Skin epidermis (tissue), 12 donors: ENCODE results near the gene MRGPRX4.
"Not testable (repeated sequence)": the region's sequence is repeated elsewhere in the genome, so short reads cannot be mapped to it uniquely, and the experiment has no call there.

ENCODE experiments used
- H3K27ac ChIP-seq, 21 experiments: fragments of 200-600 bp; sonication (generic) in 11 of 21; one replicate each; pipeline ENCODE4 v1.5.0; 2020; ENCODE audit warnings: mild to moderate bottlenecking in 3 of 21, inconsistent platforms in 2 of 21, moderate library complexity in 2 of 21
- H3K4me3 ChIP-seq, 7 experiments: fragments of 200-600 bp; sonication (generic) in 2 of 7; one replicate each; pipeline ENCODE4 v1.5.0; 2020; ENCODE audit warnings: inconsistent platforms in 2 of 7, mild to moderate bottlenecking in 2 of 7, moderate library complexity in 1 of 7

MRGPRX4 gene

GRCh38 chr11:18172666-18173065, at the start of gene MRGPRX4:
Gene MRGPRX4, plus strand, starts transcription at chr11:18172837. Its CDS starts 420 bp downstream, at chr11:18173257.
- Histone ChIP-seq H3K27ac (no peak within 1 kb of the TSS), H3K4me3 (no peak within 1 kb of the TSS)

- not testable (repeated sequence) for H3K4me3 ChIP-seq, H3K27ac ChIP-seq
Observed at GRCh38 chr11:18131115-18131514, 41.5 kb upstream of the MRGPRX4 start.

- no peak within 1 kb of the TSS for H3K27ac ChIP-seq
- H3K4me3 ChIP-seq: no peak within 1 kb of the TSS
Observed at GRCh38 chr11:18132341-18132740, 40.3 kb upstream of the MRGPRX4 start, which contains the start of gene MRGPRX3. Gene MRGPRX3, plus strand, starts transcription at chr11:18132571. Its CDS starts 4,632 bp downstream, at chr11:18137203.

GRCh38 chr11:18135308-18135707, 37.3 kb upstream of the MRGPRX4 start:
- Histone ChIP-seq H3K4me3 (no peak overlapping the region), H3K27ac (no peak overlapping the region)

GRCh38 chr11:18137186-18137800, 35.3 kb upstream of the MRGPRX4 start:
- H3K27ac ChIP-seq: no peak overlapping the region

GRCh38 chr11:18140145-18140544, 32.5 kb upstream of the MRGPRX4 start:
- Histone ChIP-seq H3K4me3 (no peak overlapping the region), H3K27ac (no peak overlapping the region)

More at GRCh38 chr11:18137186-18137800, 35.3 kb upstream of the MRGPRX4 start:
- no peak overlapping the region for H3K4me3 ChIP-seq

GRCh38 chr11:18144243-18144642, 28.4 kb upstream of the MRGPRX4 start:
- Histone ChIP-seq H3K27ac (no peak overlapping the region), H3K4me3 (no peak overlapping the region)

- Histone ChIP-seq H3K27ac (no peak overlapping the region), H3K4me3 (no peak overlapping the region)
Observed at GRCh38 chr11:18145025-18145424, 27.6 kb upstream of the MRGPRX4 start.

- no peak overlapping the region for H3K27ac ChIP-seq
- H3K4me3 ChIP-seq: no peak overlapping the region
Observed at GRCh38 chr11:18145837-18146236, 26.8 kb upstream of the MRGPRX4 start.

GRCh38 chr11:18151581-18151980, 21.1 kb upstream of the MRGPRX4 start:
- Histone ChIP-seq H3K27ac (no peak overlapping the region), H3K4me3 (no peak overlapping the region)

GRCh38 chr11:18168372-18168771, 4.3 kb upstream of the MRGPRX4 start:
- H3K27ac ChIP-seq: no peak overlapping the region
- no peak overlapping the region for H3K4me3 ChIP-seq

- Histone ChIP-seq H3K27ac (no peak overlapping the region), H3K4me3 (no peak overlapping the region)
Observed at GRCh38 chr11:18171377-18172000, 1.1 kb upstream of the MRGPRX4 start.

- H3K27ac ChIP-seq: no peak overlapping the region
- H3K4me3 ChIP-seq: no peak overlapping the region
Observed at GRCh38 chr11:18173225-18173866, 709 bp downstream of the MRGPRX4 start.

GRCh38 chr11:18188796-18189195, 16.2 kb downstream of the MRGPRX4 start:
- Histone ChIP-seq H3K4me3 (no peak overlapping the region), H3K27ac (no peak overlapping the region)

GRCh38 chr11:18189476-18190245, 17.0 kb downstream of the MRGPRX4 start:
- not testable (repeated sequence) for H3K4me3 ChIP-seq, H3K27ac ChIP-seq

- Histone ChIP-seq H3K27ac (no peak overlapping the region), H3K4me3 (no peak overlapping the region)
Observed at GRCh38 chr11:18191376-18191775, 18.7 kb downstream of the MRGPRX4 start.

- Histone ChIP-seq H3K4me3 (no peak overlapping the region), H3K27ac (no peak overlapping the region)
Observed at GRCh38 chr11:18193010-18193409, 20.4 kb downstream of the MRGPRX4 start.

- no peak overlapping the region for H3K27ac ChIP-seq
Observed at GRCh38 chr11:18196532-18196931, 23.9 kb downstream of the MRGPRX4 start.

GRCh38 chr11:18197738-18198137, 25.1 kb downstream of the MRGPRX4 start:
- H3K4me3 ChIP-seq, H3K27ac ChIP-seq: not testable (repeated sequence)

More at GRCh38 chr11:18196532-18196931, 23.9 kb downstream of the MRGPRX4 start:
- no peak overlapping the region for H3K4me3 ChIP-seq

- Histone ChIP-seq H3K4me3 (no peak overlapping the region), H3K27ac (no peak overlapping the region)
Observed at GRCh38 chr11:18203723-18204122, 31.1 kb downstream of the MRGPRX4 start.
